GM18873 (cell line): Measurements from ENCODE around the gene DDX42.

Experiments
- ATAC-seq: cut with Tn5 transposase; IDR thresholded peaks from one replicate; pipeline ENCODE4 v1.9.1; 2021; ENCODE audit warnings: mild to moderate bottlenecking, moderate library complexity, moderate number of reproducible peaks; ENCODE audit not compliant: unreplicated experiment, low FRiP score

DDX42 gene

GRCh38 chr17:63774141-63774968 is at the start of gene DDX42:
DDX42 (plus strand) TSS chr17:63774170; CDS start chr17:63787050, 12,880 bp downstream.
- ATAC-seq = no peak

DNA sequence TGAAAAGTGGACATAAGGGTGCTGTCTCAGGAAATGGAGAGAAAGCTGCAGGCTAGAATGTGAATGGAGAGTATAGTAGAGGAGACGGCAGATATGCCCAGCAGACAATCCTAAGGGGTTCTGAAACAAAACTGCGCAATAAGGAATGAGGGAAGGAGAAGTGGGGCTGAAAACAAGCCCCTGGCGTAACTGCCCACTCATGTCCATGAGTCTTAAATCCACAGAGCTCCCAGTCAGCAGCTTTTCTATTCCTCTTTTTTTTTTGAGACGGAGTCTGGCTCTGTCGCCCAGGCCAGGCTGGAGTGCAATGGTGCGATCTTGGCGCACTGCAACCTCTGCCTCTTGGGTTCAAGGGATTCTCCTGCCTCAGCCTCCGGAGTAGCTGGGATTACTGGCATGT is 38.3 kb upstream of the DDX42 start:
- ATAC-seq = no peak

DNA sequence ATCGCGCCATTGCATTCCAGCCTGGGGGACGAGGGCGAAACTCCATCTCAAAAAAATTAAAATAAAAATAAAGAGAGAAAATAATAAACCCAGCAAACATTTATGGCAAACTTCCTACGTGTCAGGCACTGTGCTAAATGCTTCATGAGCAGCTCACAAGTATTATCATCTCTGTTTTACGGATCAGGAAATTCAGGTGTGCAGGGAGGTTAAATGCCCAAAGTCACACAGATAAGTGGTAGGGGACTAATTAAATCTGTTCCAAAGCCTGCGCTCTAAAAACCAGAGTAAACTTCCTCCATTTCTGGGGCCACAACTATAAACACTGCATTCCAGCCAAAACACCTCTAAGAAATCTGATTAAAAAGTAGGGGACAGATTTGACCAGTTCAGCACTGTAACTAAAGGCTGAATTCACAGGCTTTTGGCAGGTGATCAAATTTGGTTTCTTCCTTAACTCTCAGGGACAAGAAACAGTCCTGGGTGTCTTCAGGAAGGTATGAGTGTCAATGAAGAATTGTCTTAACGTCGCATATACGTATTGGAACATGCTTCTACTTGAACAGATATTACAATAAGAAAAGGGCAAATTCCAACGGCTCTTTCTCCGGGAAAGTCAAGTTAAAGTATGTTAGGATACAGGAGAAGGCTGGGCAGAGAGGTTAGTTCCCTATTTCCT is 33.4 kb upstream of the DDX42 start:
- ATAC-seq = no peak

- ATAC-seq = peak; percentile 11
These were observed 32.9 kb upstream of the DDX42 start for GRCh38 chr17:63741143-63741407.

GRCh38 chr17:63741408-63742173 is 32.4 kb upstream of the DDX42 start, which contains the start of gene STRADA:
STRADA (minus strand) TSS chr17:63741799; CDS start chr17:63728369, 13,430 bp downstream.
- ATAC-seq = peak; percentile 86

- ATAC-seq = no peak
These were observed 22.2 kb upstream of the DDX42 start for GRCh38 chr17:63751806-63752205.

- ATAC-seq = no peak
These were observed 21.3 kb upstream of the DDX42 start for GRCh38 chr17:63752707-63753106.

- ATAC-seq = no peak
These were observed 20.8 kb upstream of the DDX42 start for GRCh38 chr17:63753215-63753614.

DNA sequence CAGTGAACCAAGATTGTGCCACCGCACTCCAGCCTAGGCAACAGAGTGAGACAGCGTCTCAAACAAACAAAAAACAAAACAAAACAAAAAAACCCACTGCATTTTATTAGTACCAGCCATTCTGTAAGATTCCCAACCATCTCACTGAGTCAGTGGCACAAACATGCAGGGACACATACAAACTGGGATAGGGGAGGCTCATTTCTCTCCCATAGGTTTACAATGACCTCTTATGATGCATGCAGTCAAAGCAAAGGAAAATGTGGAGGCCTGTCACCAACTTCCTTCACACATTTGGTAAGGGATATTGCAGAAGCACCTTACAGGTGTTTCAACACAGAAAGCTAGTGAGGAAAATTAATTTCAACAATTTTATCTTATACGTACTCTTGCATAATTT is 19.9 kb upstream of the DDX42 start:
- no peak for ATAC-seq

DNA sequence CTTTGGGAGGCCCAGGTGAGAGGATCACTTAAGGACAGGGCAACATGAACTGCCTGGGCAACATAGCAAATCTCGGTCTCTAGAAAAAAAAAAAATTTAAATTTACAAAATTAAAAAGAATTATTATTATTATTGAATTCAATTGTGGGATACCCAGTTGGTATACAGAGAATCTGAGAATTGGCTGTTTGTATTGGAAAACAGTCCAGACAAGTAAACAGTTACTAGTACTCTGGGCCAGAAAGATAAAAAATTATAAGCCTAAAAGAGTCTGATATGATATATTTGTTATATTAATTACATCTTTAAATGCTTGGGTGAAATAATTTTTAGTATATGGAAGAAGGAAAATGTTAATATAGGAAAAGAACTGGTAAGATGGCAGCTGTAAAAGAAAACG is 15.5 kb upstream of the DDX42 start:
- no peak for ATAC-seq

DNA sequence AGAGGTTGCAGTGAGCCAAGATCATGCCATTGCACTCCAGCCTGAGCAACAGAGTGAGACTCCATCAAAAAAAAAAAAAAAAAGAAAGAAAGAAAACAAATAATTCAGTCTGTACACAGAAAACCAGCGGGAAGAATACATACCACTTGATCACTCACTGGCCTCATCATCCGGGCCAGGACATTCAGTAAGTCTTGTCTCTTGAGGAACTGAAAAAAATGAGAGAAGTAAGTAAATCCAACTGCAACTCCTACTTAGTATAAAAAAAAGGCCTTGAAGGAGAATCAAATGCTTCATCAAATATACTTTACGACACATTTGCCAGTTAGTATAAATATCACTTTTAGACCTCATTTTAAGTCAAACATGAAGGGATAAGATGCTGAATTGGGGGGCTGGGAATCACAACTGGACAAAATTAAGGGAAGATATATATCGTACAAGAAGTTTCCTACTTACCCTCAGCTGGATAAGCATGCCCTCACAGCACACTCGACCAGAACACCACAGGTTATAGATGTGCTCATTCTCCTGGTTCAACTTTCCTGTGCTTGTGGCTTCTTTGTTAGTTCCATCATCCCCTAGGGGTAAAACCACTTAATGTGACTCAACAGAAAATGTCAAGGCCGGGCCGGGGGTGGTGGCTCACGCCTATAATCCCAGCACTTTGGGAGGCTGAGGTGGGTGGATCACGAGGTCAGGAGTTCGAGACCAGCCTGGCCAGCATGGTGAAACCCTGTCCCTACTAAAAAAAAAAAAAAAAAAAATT is 13.0 kb upstream of the DDX42 start:
- no peak for ATAC-seq

DNA sequence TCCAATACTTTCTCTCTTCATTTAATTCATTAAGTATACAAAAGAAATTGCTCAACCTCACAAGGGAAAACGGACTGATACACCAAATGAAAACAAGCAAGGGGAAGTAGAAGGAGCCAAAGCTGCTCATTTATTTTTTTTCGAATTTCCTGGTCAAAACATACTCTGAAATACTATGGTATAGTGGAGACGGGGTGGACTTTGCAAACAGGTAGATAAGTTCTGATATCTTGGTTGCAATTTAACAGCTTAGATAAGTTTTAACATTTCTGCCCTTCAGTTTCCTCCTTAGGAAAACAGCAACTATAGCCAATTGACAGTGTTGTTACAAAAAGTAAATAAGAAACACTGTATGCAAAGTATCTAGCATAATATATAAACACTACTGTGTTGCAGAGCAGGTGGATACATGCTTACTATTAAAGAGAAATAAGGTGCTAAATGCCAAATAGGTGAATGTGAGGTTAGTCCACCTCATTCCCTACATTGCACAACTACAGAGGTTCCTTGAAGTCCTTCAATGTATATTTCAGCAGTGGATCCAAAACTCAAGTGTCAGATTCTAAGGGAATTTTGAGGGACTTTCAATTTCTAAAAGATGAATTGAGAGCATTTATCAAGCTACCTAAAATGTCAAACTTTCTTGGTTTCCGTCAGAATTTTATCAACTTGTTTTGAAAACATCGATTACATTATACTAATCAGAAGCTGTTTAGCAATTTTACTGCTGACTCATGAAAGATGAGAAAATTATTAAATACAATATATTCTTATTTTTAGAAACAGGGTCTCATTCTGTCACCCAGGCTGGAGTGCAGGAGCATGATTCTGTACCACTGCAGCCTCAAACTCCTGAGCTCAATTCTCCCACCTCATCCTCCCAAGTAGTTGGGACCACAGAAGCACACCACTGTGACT is 11.6 kb upstream of the DDX42 start:
- ATAC-seq = no peak

GRCh38 chr17:63764716-63765115 is 9.3 kb upstream of the DDX42 start:
- no peak for ATAC-seq

DNA sequence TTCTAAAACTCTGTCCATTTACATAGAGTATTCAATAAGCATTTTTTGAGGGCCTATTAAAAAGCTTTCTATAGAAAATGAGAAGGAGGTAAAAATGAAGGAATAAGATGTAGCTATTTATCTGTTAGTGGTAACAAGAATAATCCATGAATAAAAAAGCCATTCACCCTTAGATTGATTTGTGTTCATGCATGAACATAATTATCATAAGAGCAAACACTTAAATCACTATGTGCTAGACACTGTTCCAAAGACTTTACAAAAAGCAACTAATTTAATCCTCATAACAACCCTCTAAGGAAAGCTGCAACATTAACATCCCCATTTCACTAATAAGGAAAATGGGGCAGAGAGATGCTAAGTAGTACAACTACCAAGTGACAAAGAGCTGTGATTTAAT is 7.2 kb upstream of the DDX42 start:
- no peak for ATAC-seq

DNA sequence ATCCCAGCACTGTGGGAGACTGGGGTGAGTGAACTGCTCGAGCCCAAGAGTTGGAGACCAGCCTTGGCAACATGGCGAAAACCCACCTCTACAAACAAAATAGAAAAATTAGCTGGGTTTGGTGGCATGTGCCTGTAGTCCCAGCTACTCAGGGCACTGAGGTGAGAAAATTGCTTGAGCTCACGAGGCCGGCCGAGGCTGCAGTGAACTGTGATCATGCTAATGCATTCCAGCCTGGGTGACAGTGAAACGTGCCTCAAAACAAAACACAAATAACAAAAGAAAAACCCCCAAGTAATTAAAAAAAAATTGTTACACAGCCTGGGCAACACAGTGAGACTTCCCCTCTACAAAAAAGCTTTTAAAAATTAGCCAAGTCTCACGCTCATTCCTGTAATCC is 5.5 kb upstream of the DDX42 start:
- no peak for ATAC-seq

GRCh38 chr17:63772801-63773271 is 1.1 kb upstream of the DDX42 start:
- no peak for ATAC-seq

- ATAC-seq = peak; percentile 83
These were observed 464 bp upstream of the DDX42 start, which contains the start of gene CCDC47 for GRCh38 chr17:63773272-63774140. CCDC47 (minus strand) TSS chr17:63773597; CDS start chr17:63766175, 7,422 bp downstream.

GRCh38 chr17:63774969-63775265 is 947 bp downstream of the DDX42 start:
- ATAC-seq = no peak

DNA sequence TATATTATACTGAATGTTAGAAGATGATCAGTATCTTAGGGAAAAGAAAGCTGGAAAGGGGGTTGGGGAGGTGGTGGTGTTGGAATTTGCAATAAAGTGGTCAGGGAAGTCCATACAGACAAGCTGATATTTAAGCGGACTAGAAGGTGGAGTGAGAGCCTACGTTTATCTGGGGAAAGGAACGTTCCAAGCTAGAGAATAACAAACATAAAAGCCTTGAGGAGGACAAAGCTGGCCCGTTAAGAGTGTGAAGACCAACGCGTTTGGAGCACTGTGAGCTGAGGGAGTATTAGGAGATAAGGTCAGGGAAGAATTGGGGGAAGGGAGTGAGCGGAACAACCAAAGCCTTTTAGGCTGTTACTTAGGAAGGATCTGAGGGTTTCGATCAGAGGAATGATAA is 1.4 kb downstream of the DDX42 start:
- no peak for ATAC-seq
